Germinal center (tissue), 1 donor: ENCODE data around the gene ACTRT2.

Experiments
- DNase-seq: peaks from one replicate; pipeline ENCODE4 v3.0.0; 2012; ENCODE audit warnings: mixed read lengths, low spot score

ACTRT2 gene

GRCh38 chr1:3018576-3018975, 2.7 kb upstream of the ACTRT2 start:
- no peak for DNase-seq

GRCh38 chr1:3019007-3019515, 2.2 kb upstream of the ACTRT2 start:
- no peak for DNase-seq

GRCh38 chr1:3019516-3020051, 1.7 kb upstream of the ACTRT2 start:
- no peak for DNase-seq

GRCh38 chr1:3020263-3020909, 881 bp upstream of the ACTRT2 start:
- no peak for DNase-seq

- DNase-seq = no peak
Observed at GRCh38 chr1:3021801-3022401, 634 bp downstream of the ACTRT2 start.

- no peak for DNase-seq
Observed at GRCh38 chr1:3022511-3022973, 1.3 kb downstream of the ACTRT2 start.

- no peak for DNase-seq
Observed at GRCh38 chr1:3022976-3023375, 1.7 kb downstream of the ACTRT2 start.

- no peak for DNase-seq
Observed at GRCh38 chr1:3024019-3024418, 2.8 kb downstream of the ACTRT2 start.

- DNase-seq = no peak
Observed at GRCh38 chr1:3024588-3024987, 3.3 kb downstream of the ACTRT2 start.

GRCh38 chr1:3026124-3026523, 4.9 kb downstream of the ACTRT2 start:
- no peak for DNase-seq

GRCh38 chr1:3026581-3027391, 5.5 kb downstream of the ACTRT2 start:
- DNase-seq = no peak

- no peak for DNase-seq
Observed at GRCh38 chr1:3027611-3028371, 6.5 kb downstream of the ACTRT2 start.

GRCh38 chr1:3028531-3029282, 7.4 kb downstream of the ACTRT2 start:
- DNase-seq = no peak

GRCh38 chr1:3029481-3029961, 8.3 kb downstream of the ACTRT2 start:
- DNase-seq = no peak

- no peak for DNase-seq
Observed at GRCh38 chr1:3029991-3030662, 8.9 kb downstream of the ACTRT2 start.

- no peak for DNase-seq
Observed at GRCh38 chr1:3030663-3031381, 9.6 kb downstream of the ACTRT2 start.

GRCh38 chr1:3031401-3032221, 10.3 kb downstream of the ACTRT2 start:
- no peak for DNase-seq

GRCh38 chr1:3032371-3033039, 11.2 kb downstream of the ACTRT2 start:
- DNase-seq = no peak
